Hematopoietic multipotent progenitor cell treated with erythropoietin and hydrocortisone succinate and interleukin-3 and kit ligand, for 6 days (in vitro differentiated cells): ENCODE data around the gene ZNF672.
A peak's percentile ranks its signal among the peaks of the same experiment; 100 is the strongest.
"Not testable (repeated sequence)": the region's sequence is repeated elsewhere in the genome, so short reads cannot be mapped to it uniquely, and the experiment has no call there.

Experiments
- DNase-seq: peaks from one replicate; pipeline ENCODE4 v3.0.0-alpha.2; 2015

The ZNF672 gene

DNA sequence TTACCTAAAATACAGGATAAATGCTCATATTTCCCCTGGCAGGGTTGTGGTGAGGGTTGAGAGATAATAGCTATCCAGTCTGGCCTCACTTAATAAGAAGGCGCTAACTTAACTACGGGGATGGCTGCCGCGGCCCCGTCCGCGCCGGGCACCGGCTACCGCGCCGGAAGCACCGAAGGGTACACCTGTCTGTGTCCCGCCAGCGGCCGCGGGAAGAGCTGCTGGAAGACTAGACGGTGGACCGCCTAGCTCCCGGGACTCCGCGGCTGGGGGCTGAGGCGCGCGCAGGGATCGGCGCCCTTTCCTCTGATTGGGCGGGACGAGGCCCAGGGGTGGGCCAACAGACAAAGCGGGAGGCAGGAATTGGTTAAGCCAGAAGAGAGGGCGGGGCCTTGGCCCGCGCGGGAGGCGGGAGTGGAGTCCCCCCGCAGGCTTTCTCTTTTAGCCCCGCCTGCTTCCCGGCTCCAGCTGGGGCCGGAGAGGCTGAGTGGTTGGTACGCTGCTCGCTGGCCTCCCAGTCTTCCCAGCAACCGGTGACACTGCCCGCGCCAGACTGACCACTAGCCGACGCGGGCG lies at the start of gene ZNF672:
ZNF672 (plus strand) TSS at position 444 of the 576 bp plus-strand sequence. CDS start 9,051 bp downstream, outside the sequence.
- DNase-seq: peak; percentile 99

DNA sequence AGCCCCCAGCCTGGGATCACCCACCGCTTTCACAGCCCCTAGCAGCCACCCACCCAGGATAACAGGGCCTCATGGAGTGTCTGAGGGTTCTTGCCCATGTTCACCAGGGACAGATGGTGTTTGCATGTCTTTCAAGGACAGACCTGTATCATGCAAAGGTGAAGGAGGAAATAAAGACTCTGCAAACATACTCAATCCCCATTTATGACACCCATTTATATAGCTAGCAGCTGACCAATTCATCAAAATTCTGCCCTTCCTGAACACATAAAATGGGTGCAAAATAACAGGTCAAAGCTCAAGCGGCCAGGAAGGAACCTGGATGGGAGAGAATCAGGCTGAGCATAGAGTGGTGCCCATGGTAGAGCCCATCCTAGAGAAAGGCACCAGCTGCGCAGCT lies 49.7 kb upstream of the ZNF672 start:
- DNase-seq: no peak

DNA sequence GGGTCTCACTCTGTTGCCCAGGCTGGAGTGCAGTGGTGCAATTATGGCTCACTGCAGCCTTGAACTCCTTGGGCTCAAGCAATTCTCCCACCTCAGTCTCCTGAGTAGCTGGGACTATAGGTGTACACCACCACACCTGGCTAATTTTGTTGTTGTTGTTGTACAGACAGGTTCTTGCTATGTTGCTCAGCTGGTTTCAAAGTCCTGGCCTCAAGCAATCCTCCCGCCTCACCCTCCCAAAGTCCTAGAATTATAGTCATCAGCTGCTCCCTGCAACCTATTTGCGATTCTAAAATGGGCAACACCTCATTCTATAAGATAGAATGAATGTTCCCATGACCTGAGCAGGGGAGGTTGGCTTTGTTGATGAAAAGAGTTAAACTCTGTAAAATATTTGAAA lies 48.7 kb upstream of the ZNF672 start:
- DNase-seq: not testable (repeated sequence)

DNA sequence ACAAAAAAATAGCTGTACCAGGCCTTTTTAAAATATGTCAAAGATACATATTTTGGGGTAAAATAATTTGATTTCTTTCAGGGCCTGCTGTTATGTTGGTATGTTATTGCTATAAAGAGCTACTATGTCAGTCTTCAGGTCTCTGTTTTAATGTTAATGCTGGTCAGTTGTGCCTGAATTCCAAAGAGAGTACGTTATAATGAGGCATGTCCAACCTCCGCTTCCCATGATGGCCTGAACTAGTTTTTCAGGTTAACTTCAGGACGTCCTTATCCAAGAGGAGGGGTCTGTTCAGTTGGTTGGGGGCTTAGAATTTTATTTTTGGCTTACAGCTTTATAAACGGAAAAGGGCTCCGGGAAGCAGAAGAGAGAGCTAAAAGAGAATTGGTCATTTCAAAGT lies 47.6 kb upstream of the ZNF672 start:
- no peak for DNase-seq

DNA sequence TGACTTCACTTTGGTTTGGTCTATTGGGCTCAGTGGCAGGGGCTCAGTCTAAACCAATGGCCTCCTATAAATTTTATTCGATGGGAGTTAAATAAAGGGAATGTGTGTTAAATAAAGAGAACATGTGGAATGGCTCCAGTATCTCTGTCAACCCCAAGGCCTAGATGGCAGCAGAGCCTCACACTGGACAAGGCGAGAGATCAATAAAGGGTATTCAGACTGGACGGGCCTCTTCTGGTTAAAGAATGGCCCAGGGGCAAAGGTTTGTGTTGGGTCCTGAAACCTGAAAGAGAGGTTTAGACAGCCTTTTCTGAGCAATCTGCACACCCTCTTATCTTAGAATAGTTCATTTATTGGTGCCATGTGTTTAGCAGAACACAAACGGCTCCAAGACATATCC lies 47.0 kb upstream of the ZNF672 start:
- no peak for DNase-seq

DNA sequence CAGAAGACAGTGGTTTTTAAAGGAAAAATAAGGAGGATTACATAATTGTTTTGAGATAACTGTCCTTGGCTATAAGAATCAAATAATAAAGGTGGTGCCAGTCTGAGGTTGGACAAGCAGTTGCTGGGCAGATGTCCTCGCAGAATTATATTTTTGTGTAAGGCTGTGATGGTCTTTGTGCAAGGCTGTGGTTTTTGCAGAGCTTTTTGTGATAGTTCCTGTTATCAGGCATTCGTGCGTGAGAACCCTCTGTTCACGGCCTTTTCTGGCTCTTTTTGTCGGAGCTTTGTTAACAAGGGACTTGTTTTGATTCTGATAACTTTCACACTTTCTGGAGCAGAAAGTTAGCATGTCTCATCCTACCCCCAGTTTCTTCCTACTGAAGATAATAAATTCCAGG lies 45.7 kb upstream of the ZNF672 start:
- no peak for DNase-seq

DNA sequence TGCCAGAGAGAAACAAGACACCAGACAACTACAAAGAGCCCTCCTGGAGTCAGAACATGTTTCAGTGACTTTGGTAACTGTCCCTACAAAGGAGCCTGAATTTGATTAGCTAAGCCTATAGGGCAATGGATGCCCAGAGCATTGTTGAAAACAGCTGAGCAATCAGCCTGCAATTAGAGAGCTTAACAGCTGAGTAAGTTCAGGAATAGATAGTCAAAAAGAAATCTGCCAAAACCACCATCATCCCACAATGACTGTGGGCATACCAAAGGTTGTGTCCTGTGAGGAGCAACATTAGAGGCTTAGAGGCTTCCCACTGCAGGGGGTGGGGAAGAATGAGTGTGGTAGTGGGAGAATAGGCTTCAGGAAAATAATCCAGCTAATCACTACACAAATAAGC lies 44.4 kb upstream of the ZNF672 start:
- DNase-seq: no peak

DNA sequence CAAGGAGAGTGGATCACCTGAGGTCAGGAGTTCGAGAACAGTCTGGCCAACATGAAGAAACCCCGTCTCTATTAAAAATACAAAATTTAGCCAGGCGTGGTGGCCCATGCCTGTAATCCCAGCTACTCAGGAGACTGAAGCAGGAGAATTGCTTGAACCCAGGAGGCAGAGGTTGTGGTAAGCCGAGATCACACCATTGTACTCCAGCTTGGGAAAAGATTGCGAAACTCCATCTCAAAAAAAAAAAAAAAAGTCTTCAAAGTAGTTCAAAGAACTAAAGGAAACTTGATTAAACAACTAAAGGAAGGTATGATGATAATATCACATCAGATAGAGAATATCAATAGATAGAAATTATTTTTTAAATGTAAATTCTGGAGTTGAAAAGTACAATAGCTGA lies 43.4 kb upstream of the ZNF672 start:
- not testable (repeated sequence) for DNase-seq

DNA sequence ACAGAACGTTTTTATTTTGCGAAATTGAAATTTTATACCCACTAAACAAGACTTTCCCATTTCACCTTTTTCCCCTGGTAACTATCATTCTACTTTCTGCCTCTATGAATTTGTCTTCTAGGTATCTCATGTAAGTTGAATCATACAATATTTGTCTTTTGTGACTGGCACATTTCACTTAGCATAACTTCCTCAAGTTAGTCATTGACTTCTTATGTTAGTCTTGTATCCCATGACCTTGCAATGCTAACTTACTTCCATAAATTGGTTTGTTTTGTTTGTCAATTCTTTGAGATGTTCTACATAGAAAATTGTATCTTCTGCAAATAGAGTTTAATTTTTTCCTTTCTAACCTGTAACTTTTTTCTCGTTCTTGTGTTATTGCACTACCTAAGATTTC lies 39.2 kb upstream of the ZNF672 start:
- no peak for DNase-seq

DNA sequence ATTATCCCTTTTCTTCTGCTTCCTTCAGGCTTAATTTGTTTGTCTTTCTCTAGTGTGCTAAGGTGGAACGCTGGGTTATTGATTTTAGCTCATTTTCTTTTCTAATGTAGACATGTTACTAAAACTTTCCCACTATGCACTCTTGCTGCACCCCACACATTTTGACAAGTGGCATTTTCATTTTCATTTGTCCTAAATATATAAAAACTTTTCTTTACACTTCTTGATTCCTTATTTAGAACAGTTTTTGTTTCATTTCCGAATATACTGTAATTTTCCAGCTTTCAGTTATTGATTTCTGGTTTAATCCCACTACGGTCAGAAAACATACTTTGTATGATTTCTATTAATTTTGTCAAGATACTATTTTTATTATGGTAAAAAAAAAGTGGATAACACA lies 37.6 kb upstream of the ZNF672 start:
- no peak for DNase-seq

DNA sequence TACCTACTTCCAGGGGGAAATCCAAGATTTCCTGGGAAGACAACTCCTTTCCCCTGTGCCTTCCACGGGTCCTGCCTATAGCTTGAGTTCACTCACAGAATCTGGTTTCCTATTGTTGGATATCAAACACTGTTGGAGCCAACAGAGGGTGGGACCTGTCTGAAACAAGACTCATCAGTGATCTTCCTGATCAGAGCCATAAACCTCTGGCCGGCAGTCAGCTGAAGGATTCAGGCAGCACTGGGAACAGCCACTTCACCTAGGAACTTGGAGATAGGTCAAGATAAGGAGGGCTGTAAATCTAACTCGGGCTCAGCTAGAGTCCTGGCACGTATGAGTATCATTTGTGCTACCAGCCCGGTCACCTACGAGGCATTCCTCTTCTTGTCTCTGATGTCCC lies 35.6 kb upstream of the ZNF672 start:
- DNase-seq: no peak

DNA sequence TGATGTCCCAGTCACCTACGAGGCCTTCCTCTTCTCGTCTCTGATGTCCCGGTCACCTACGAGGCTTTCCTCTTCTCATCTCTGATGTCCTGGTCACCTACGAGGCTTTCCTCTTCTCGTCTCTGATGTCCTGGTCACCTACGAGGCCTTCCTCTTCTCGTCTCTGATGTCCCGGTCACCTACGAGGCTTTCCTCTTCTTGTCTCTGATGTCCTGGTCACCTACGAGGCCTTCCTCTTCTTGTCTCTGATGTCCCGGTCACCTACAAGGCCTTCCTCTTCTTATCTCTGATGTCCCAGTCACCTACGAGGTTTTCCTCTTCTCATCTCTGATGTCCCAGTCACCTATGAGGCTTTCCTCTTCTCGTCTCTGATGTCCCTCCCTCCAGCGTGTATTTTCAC lies 34.5 kb upstream of the ZNF672 start:
- DNase-seq: not testable (repeated sequence)

DNA sequence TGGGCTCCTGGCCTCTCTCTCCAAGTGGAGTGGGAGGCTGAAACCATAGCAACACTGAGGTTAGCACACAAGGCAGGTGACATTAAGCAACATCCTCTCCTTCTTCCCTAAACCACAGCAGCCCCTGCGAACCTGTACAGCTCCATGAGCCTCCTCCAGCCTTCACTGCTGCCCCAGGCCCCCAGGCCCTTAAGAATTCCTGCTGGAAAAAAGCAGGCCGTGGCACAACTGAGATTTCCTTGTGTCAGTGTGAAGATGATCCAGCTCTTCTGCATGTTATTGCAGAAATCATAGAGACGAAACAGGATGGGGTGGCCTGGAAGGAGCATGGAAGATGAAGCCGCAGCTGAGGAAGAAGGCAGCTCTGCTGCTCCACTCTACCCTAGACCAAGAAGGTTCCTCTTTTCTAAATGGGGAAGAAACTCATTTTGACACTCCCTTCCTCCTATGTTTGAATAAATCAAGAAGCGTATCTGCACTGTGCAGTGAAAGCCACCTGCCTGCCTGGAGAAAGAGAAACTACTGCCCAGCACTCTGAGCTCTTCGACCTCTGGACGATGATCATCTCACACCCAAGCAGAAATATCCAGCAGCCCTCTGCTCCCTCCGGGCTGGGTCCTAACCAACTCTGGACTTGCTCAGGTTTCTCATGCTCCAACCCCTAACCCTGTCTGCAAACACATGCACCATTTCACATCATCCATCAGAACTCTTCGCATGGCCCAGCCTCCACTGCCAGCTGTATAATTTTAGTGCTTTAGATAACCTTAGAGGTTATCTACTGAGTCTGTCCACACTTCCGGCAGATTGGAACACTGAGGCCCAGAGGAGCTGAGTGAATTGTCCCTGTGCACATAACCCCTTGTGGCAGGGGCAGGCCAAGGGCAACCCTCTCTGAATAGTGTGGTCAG lies 33.0 kb upstream of the ZNF672 start:
- DNase-seq: peak; percentile 79

DNA sequence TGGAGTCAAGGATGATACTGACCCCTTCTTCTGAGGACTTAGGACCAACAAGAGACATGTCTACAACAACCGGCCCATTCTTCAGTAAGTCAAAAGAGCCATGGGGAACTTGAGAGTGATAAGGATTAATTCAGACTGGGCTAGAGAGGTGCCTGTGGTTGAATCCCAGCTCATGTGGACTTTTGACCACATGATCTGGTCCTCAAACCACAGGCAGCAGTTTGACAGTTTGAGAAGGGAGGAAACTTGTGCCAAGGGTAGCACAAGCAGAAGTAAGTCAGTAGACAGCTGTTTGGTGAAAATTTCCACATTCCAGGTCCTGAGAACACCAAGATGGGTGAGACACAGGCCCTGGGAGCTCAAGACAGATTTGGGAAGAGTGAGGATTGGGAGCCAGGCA lies 32.1 kb upstream of the ZNF672 start:
- peak; percentile 73 for DNase-seq

DNA sequence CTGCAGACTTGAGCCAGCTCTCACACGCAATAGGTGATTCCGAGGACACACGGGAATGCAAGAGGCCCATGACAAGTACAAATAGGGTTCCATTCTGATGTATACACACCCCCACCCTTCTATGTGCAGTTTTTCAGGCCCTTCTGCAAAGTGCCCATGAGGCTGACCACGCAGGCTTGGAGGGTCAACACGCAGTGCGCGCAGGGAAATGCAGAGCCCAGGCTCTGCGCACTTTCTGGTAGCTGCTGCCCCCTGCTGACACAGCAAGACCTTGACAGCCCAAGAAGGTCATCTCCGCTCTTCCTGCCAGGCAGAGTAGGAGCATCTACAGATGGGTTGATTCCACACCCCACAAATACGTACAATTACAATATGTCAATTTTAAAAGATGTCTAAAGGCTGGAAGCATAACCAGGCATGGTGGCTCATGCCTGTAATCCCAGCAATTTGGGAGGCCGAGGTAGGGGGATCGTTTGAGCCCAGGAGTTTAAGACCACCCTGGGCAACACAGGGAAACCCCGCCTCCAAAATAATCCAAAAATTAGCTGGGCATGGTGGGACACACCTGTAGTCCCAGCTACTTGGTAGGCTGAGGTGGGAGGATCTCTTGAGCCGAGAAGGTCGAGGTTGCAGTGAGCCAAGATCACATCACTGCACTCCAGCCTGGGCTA lies 30.8 kb upstream of the ZNF672 start:
- peak; percentile 84 for DNase-seq

DNA sequence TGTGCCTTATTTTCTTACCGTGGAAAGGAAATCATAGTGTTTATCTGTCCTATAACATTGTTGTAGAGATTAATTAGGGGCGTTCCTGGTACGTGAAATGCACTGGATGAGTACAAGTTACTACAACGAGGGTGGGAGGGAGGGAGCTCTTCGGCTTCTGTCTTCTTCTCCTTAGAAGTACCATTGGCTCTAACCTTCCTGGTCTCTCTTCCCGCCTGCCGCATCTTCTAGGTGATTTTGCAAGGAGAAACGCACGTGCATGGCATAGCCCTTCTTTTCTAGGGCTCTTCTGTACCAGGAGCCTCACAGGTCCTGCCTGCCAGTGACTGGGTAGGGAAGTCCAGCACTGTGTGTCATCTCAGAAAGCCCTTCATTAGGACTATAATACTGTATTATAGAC lies 29.1 kb upstream of the ZNF672 start:
- no peak for DNase-seq

DNA sequence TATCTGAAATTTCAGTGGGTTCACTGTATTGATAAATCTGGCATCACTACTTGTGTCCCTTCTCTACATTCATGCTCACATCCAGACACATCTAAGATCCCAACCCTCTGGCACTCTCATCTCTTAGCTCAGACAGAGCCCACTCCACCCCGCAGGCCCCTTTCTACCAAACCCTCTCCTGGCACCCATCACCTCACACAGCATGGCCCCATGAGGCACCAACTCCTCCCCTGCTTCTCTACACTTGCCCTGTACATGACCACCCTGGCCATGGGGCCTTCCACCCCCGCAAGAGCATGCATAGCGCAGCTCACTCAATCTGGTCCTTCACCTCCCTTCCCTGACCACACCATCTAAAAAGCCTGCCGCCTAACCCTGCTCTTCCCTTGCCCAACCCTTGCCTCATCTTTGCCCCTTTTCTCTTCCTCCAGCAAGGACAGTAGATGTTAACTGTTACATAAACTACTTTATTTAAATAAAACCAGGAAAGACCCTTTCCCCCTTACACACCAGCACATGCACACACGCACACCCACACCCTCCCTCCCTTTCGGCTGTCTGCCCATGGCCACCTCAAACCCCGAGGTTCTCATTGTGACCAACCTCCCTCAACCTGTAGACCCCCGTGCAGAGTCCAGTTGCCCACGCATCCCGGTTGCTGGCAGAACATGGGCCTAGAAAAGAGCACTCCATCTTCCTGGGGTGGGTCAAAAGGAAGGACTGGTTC lies 27.9 kb upstream of the ZNF672 start:
- DNase-seq: no peak

DNA sequence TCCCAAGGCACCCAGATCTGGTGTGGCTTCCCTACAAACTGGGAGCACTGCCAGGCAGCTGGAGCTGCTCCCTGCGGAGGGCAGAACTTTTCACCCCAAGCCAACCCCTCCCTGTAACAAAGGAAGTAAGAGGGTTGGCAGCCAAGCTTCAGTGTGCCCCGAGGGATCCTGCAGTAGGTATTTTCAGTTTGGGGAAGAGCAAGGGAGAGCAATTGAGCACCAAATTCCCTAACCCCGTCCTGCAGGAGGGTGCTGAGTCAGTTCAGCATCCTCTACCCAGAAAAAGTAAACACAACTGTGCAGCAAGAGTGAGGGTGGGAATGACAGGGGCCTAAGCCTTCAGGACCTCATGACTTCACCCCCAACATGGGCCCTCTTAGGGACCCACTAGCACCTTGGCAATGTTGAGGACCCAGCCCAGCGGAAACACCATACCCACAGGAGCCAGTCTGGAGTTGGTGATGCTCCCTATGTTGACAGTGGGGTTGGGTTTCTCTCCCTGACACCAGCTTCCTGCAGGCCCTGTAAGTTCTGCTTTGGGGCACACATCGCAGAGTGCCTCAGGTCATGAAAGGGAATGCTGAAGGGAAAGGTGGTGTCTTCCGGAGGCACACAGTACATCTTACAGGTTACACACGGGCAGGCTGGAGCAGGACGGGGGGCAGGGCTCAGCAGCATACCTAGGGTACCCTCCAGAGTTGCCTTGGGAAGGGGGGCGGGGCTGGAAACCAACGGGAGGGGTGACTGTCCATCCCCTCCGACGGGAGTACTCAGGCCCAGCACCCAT lies 27.1 kb upstream of the ZNF672 start:
- no peak for DNase-seq

DNA sequence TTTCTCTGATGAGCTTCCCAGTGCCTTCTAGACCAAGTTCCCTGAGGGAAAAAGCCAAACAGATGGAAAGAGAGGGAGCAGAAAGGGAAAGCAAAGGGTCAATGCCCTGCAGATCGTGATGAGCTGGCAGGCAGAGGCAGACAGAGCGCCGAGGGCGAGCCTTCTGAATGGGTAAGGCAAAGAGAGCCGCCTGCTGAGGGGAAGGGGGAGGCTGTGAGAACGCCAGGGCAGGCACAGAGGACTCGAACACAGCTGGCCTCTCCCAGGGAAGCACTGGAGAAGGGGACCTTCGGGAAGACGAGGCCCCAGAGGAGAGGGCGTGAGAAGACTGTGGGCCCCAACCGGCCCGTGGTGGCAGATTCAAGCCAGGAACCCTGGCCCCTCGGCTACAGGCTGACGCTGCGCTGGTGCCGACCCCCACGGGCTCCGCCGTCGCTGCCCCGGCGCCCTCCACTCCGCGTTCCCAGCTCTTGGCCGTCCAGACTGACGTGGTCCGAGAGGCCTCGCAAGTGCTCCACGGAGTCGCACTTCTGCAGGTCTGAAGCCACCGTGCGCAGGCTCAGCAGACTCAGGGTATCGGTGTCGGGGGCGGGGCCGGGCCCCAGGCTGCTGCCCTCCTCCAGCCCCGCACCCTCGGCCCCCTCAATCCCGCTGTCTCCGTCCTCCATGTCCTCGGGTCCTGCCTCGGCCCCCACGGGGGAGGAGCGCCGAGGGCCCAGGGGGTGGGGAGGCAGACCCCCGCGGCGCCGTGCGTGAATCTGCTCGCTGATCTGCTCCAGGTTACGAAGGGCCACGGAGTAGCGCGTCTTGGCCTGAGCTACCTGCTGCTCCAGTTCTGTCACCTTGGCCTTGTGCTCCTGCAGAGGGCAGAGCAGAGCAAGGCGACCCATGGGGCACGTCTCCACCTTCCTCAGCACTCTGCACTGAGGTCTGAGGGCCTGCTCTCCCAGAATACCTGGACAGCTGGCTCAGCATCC lies 26.2 kb upstream of the ZNF672 start:
- DNase-seq: no peak

DNA sequence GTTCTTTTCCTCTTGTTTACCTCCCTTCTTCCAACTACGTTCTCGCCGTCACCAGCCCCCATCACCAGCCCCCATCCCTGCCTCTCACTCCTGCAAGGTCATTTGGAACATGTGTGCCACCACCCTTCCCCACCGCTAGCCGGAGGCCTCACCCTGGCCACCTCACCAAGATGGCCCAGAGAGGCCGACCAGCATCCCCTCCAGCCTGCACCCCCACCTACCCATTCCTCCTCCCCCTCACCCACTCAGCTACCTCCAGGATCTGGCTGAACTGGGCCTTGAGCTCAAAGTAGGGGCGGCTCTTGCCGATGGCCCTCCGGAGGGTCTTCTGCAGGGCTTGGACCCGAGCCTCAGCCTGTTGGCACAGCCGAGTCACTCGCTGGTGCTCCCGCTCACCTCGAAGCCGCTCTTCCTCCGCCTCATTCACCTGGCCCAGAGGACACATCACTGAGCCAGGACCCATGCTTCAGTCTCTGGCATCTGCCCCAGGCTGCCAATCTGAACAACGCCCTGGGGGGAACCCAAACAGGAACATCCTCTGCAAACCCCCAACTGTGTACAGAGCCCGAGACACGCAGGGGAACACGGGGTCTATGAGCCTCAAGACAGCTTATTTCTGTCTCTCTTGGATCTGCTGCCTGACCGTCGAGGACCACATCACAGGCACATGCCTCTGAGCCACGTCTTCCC lies 25.1 kb upstream of the ZNF672 start:
- no peak for DNase-seq

DNA sequence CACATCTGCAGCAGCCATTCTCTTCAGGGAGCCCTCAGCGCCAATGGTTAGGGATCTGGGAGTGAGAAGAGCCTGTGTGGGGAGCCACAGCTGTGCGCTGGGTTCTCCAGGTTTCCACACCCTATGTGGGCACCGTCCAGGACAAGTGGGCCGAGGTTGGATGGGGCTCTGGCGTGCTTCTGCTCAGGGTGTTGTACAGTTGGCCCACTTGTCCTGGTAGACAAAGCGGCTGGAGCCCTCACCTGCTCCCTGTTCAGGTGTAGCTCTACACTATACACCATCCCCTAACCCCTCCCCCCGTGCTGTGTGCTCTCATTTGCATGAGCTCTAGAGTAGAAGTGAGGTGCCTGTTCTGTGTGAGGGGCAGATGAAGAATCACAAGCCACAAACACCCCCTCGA lies 24.5 kb upstream of the ZNF672 start:
- no peak for DNase-seq
